ENCODE results near the gene NPIPB6. TPM values are rescaled to one million over a fixed set of nuclear protein-coding genes. Genes with fewer than 3 reads are reported as not detected.

The NPIPB6 gene
- total RNA-seq, 1 donor from 2014 or later, result 1.3 TPM

GRCh38 chr16:28324235-28324886, 38.9 kb downstream of the NPIPB6 start:
- intact Hi-C loops (cut with micrococcal nuclease), result no loop called here

- intact Hi-C loops (cut with micrococcal nuclease), result no loop called here
Measured at GRCh38 chr16:28321700-28322411, 41.5 kb downstream of the NPIPB6 start.

GRCh38 chr16:28320741-28321140, 42.6 kb downstream of the NPIPB6 start:
- intact Hi-C loops (cut with micrococcal nuclease), result no loop called here

- intact Hi-C loops (cut with micrococcal nuclease), result no loop called here
Measured at GRCh38 chr16:28320023-28320561, 43.2 kb downstream of the NPIPB6 start.

- intact Hi-C loops (cut with micrococcal nuclease), result loop anchor here (5.0 kb wide), 1 partner anchor 233 kb away; the partner anchor contains the start of gene SGF29
Measured at GRCh38 chr16:28319476-28320022, 43.8 kb downstream of the NPIPB6 start.

- intact Hi-C loops (cut with micrococcal nuclease), result loop anchor here (5.0 kb wide), 1 partner anchor 234 kb away; the partner anchor contains the start of gene SGF29
Measured at GRCh38 chr16:28318042-28318744, 45.1 kb downstream of the NPIPB6 start.

GRCh38 chr16:28317040-28317880, 46.0 kb downstream of the NPIPB6 start:
- intact Hi-C loops (cut with micrococcal nuclease), result loop anchor here (1.0 to 5.0 kb wide), 3 partner anchors 40 to 344 kb away; partner anchors contain the start of gene SGF29

- intact Hi-C loops (cut with micrococcal nuclease), result loop anchor here (2.0 to 5.0 kb wide), 2 partner anchors 236 to 343 kb away; partner anchors contain the start of gene SGF29
Measured at GRCh38 chr16:28316054-28316453, 47.3 kb downstream of the NPIPB6 start.

GRCh38 chr16:28313587-28313986, 49.7 kb downstream of the NPIPB6 start:
- intact Hi-C loops (cut with micrococcal nuclease), result loop anchor here (5.0 kb wide), 1 partner anchor 171 kb away; no protein-coding TSS in a partner anchor

- intact Hi-C loops (cut with micrococcal nuclease), result loop anchor here (5.0 kb wide), 1 partner anchor 170 kb away; no protein-coding TSS in a partner anchor
Measured at GRCh38 chr16:28312327-28312726, 51.0 kb downstream of the NPIPB6 start.

GRCh38 chr16:28311913-28312312, 51.4 kb downstream of the NPIPB6 start:
- intact Hi-C loops (cut with micrococcal nuclease), result loop anchor here (5.0 kb wide), 1 partner anchor 170 kb away; no protein-coding TSS in a partner anchor

- intact Hi-C loops (cut with micrococcal nuclease), result loop anchor here (5.0 kb wide), 1 partner anchor 169 kb away; no protein-coding TSS in a partner anchor
Measured at GRCh38 chr16:28311413-28311812, 51.9 kb downstream of the NPIPB6 start.

- intact Hi-C loops (cut with micrococcal nuclease), result loop anchor here (1.0 to 5.0 kb wide), 2 partner anchors 18 to 168 kb away; partner anchors contain the start of gene SBK1
Measured at GRCh38 chr16:28310796-28311195, 52.5 kb downstream of the NPIPB6 start.

GRCh38 chr16:28309811-28310311, 53.4 kb downstream of the NPIPB6 start:
- intact Hi-C loops (cut with micrococcal nuclease), result loop anchor here (1.0 to 5.0 kb wide), 2 partner anchors 18 to 168 kb away; partner anchors contain the start of gene SBK1

GRCh38 chr16:28308794-28309584, 54.3 kb downstream of the NPIPB6 start:
- intact Hi-C loops (cut with micrococcal nuclease), result no loop called here

GRCh38 chr16:28307936-28308335, 55.4 kb downstream of the NPIPB6 start:
- intact Hi-C loops (cut with micrococcal nuclease), result no loop called here

- intact Hi-C loops (cut with micrococcal nuclease), result no loop called here
Measured at GRCh38 chr16:28304214-28304613, 59.1 kb downstream of the NPIPB6 start.

- intact Hi-C loops (cut with micrococcal nuclease), result no loop called here
Measured at GRCh38 chr16:28303132-28303531, 60.2 kb downstream of the NPIPB6 start.

GRCh38 chr16:28301620-28302019, 61.7 kb downstream of the NPIPB6 start:
- intact Hi-C loops (cut with micrococcal nuclease), result no loop called here
